Activated CD8-positive, alpha-beta memory T cell treated with anti-CD3 and anti-CD28 coated beads for 36 hours (primary cell): ENCODE measurements around the gene SFI1. TPM values are rescaled to one million over a fixed set of nuclear protein-coding genes. Genes with fewer than 3 reads are reported as not detected.

Experiments
- CTCF ChIA-PET: fragments of 350-600 bp; sonication (Branson Sonifier 250); formaldehyde crosslinking; loops from one replicate; lab custom pipeline; 2021; ENCODE audit warnings: antibody characterized with exemption; lab: Charles Lee
- POLR2A ChIA-PET: fragments of 350-600 bp; sonication (Branson Sonifier 250); formaldehyde crosslinking; loops from one replicate; lab custom pipeline; 2021; ENCODE audit warnings: antibody characterized with exemption; lab: Charles Lee
- total RNA-seq, 2 experiments: library from RNA; stranded (reverse); gene quantifications; one replicate each; pipeline ENCODE4 v1.2.3, GENCODE V29; 2021

Gene SFI1
- total RNA-seq, 2 experiments from 2014 or later, result 143 to 144 TPM

GRCh38 chr22:31635638-31636306, 139.4 kb downstream of the SFI1 start:
- CTCF ChIA-PET, result no interaction called here
- POLR2A ChIA-PET, result interaction anchor here (0.9 kb wide), 1 partner anchor 12 kb away, joined by 4 read pairs; no protein-coding TSS in a partner anchor

- ChIA-PET CTCF (interaction anchor here (0.7 kb wide), 1 partner anchor 76 kb away, joined by 3 read pairs; no protein-coding TSS in a partner anchor), POLR2A (no interaction called here)
Measured at GRCh38 chr22:31637447-31637890, 141.1 kb downstream of the SFI1 start.

- ChIA-PET CTCF (interaction anchor here (1.1 kb wide), 1 partner anchor 8 kb away, joined by 3 read pairs; no protein-coding TSS in a partner anchor), POLR2A (interaction anchor here (0.6 kb wide), 1 partner anchor 237 kb away, joined by 4 read pairs; no protein-coding TSS in a partner anchor)
Measured at GRCh38 chr22:31637891-31638618, 141.7 kb downstream of the SFI1 start.

GRCh38 chr22:31639436-31640039, 143.2 kb downstream of the SFI1 start:
- ChIA-PET CTCF (interaction anchor here (0.6 to 1.6 kb wide), 6 partner anchors 9 to 314 kb away, joined by 3 to 4 read pairs (median 3); no protein-coding TSS in a partner anchor), POLR2A (interaction anchor here (0.6 to 0.8 kb wide), 4 partner anchors 83 to 1731 kb away, joined by 3 to 6 read pairs (median 3); partner anchors contain the start of gene EIF4ENIF1)

GRCh38 chr22:31646186-31647019, 150.1 kb downstream of the SFI1 start:
- POLR2A ChIA-PET, result interaction anchor here (1.9 kb wide), 1 partner anchor 15 kb away, joined by 7 read pairs; the partner anchor contains the start of gene PISD
- CTCF ChIA-PET, result interaction anchor here (0.9 to 1.4 kb wide), 2 partner anchors 12 to 19 kb away, joined by 3 read pairs; no protein-coding TSS in a partner anchor

- POLR2A ChIA-PET, result interaction anchor here (1.9 kb wide), 1 partner anchor 15 kb away, joined by 7 read pairs; the partner anchor contains the start of gene PISD
- CTCF ChIA-PET, result interaction anchor here (0.9 kb wide), 1 partner anchor 18 kb away, joined by 3 read pairs; no protein-coding TSS in a partner anchor
Measured at GRCh38 chr22:31647066-31647465, 150.7 kb downstream of the SFI1 start.

- POLR2A ChIA-PET, result interaction anchor here (0.7 kb wide), 1 partner anchor 13 kb away, joined by 4 read pairs; no protein-coding TSS in a partner anchor
- CTCF ChIA-PET, result no interaction called here
Measured at GRCh38 chr22:31647523-31648320, 151.4 kb downstream of the SFI1 start.

- ChIA-PET CTCF (no interaction called here), POLR2A (no interaction called here)
Measured at GRCh38 chr22:31650391-31650790, 154.1 kb downstream of the SFI1 start.

GRCh38 chr22:31651664-31652063, 155.3 kb downstream of the SFI1 start:
- ChIA-PET CTCF (no interaction called here), POLR2A (no interaction called here)

- POLR2A ChIA-PET, result no interaction called here
- CTCF ChIA-PET, result no interaction called here
Measured at GRCh38 chr22:31652088-31652487, 155.8 kb downstream of the SFI1 start.

- POLR2A ChIA-PET, result no interaction called here
Measured at GRCh38 chr22:31652911-31653684, 156.8 kb downstream of the SFI1 start.

GRCh38 chr22:31653944-31654343, 157.6 kb downstream of the SFI1 start:
- ChIA-PET CTCF (interaction anchor here (0.6 kb wide), 1 partner anchor 14 kb away, joined by 3 read pairs; no protein-coding TSS in a partner anchor), POLR2A (no interaction called here)

More at GRCh38 chr22:31652911-31653684, 156.8 kb downstream of the SFI1 start:
- CTCF ChIA-PET, result no interaction called here

- ChIA-PET CTCF (interaction anchor here (0.6 kb wide), 1 partner anchor 14 kb away, joined by 3 read pairs; no protein-coding TSS in a partner anchor), POLR2A (interaction anchor here (0.5 kb wide), 1 partner anchor 108 kb away, joined by 8 read pairs; no protein-coding TSS in a partner anchor)
Measured at GRCh38 chr22:31654408-31654807, 158.1 kb downstream of the SFI1 start.

GRCh38 chr22:31659246-31659645, 162.9 kb downstream of the SFI1 start:
- POLR2A ChIA-PET, result no interaction called here
- CTCF ChIA-PET, result no interaction called here

- ChIA-PET CTCF (interaction anchor here (1.0 to 2.6 kb wide), 2 partner anchors 31 to 310 kb away, joined by 3 to 11 read pairs; no protein-coding TSS in a partner anchor), POLR2A (interaction anchor here (0.6 to 2.1 kb wide), 5 partner anchors 15 to 314 kb away, joined by 5 to 7 read pairs (median 7); partner anchors contain the start of gene PATZ1)
Measured at GRCh38 chr22:31660860-31661341, 164.6 kb downstream of the SFI1 start.
